ENCODE results near the gene GALR3.

GRCh38 chr22:37850801-37851200 is 27.6 kb downstream of the GALR3 start:
- TF ChIP-seq CTCF (IDR thresholded peaks at IDR 0.05; ENCODE audit: low read depth, low read length, missing input control) (no peak), ZBTB33 (IDR thresholded peaks at IDR 0.05) (no peak)
